Stomach smooth muscle (tissue), 2 donors: ENCODE results near the gene DDAH1.

Experiments
- H3K27ac ChIP-seq: one replicate; pipeline ENCODE4 v1.7.0; 2013; ENCODE audit warnings: mild to moderate bottlenecking, low read length, inconsistent platforms
- H3K27me3 ChIP-seq, 2 donors: one replicate each; pipeline ENCODE4 v1.7.0; 2013; ENCODE audit warnings: low read length in 2 of 2; ENCODE audit not compliant: insufficient read depth in 2 of 2, control insufficient read depth in 1 of 2
- H3K36me3 ChIP-seq, 2 donors: one replicate each; pipeline ENCODE4 v1.7.0; 2013; ENCODE audit warnings: low read length in 2 of 2; ENCODE audit not compliant: control insufficient read depth in 2 of 2, insufficient read depth in 2 of 2
- H3K4me1 ChIP-seq: one replicate; pipeline ENCODE4 v1.7.0; 2013; ENCODE audit warnings: low read length; ENCODE audit not compliant: control insufficient read depth, insufficient read depth
- H3K4me3 ChIP-seq, 2 donors: one replicate each; pipeline ENCODE4 v1.7.0; 2013; ENCODE audit warnings: low read length in 2 of 2
- H3K9ac ChIP-seq, 2 donors: one replicate each; pipeline ENCODE4 v1.7.0; 2013; ENCODE audit warnings: low read length in 2 of 2, mild to moderate bottlenecking in 1 of 2
- H3K9me3 ChIP-seq, 2 donors: one replicate each; pipeline ENCODE4 v1.7.0; 2013; ENCODE audit warnings: low read length in 2 of 2; ENCODE audit not compliant: control insufficient read depth in 2 of 2
- donor health status: healthy.
- donor health status: Pancreatic carcinoma.

Gene DDAH1

DNA sequence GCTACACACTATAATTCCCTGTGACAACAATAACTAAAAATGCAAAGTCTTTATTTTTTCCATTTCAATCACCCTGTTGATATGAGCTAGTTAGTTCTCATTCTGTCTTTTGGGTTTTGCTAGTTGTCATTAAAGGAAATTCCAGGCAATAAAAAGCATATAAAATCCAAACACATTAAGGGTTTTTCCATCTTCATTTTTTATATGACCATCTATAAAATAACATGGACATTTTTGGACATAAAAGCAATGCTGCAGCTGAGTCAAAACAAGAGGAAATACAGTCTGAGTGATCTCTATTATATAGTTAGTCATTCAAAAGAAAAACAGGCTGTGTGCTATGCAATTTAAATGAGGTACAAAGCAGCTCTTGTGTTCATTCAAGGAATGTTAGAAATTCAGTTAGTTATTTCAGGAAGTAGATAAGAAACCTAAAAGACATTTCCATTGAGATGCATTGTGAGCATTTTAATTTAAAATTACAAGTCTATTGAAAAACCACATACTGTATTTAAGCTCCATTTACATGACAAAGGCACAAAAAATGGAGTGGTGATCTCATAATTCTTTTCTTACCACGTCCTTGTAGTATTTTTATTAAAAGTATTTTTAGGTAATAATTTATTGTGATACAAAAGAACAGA lies 121.2 kb downstream of the DDAH1 start:
- Histone ChIP-seq H3K27me3 (no peaks in the 10 kb centered on the region), H3K9ac (no peak overlapping the region), H3K4me1 (no peaks in the 10 kb centered on the region), H3K9me3 (no peaks in the 10 kb centered on the region), H3K4me3 (no peak overlapping the region), H3K36me3 (no peaks in the 10 kb centered on the region), H3K27ac (no peak overlapping the region)

- Histone ChIP-seq H3K9me3 (no peaks in the 10 kb centered on the region), H3K4me1 (no peaks in the 10 kb centered on the region), H3K4me3 (no peak overlapping the region), H3K9ac (no peak overlapping the region), H3K36me3 (no peaks in the 10 kb centered on the region), H3K27ac (no peak overlapping the region), H3K27me3 (no peaks in the 10 kb centered on the region)
These were observed 121.7 kb downstream of the DDAH1 start for GRCh38 chr1:85343213-85343611.

GRCh38 chr1:85342207-85342606 lies 122.8 kb downstream of the DDAH1 start:
- Histone ChIP-seq H3K9ac (no peak overlapping the region), H3K36me3 (no peaks in the 10 kb centered on the region), H3K4me3 (no peak overlapping the region), H3K27me3 (no peaks in the 10 kb centered on the region), H3K27ac (no peak overlapping the region), H3K4me1 (no peaks in the 10 kb centered on the region), H3K9me3 (no peaks in the 10 kb centered on the region)

- H3K36me3 ChIP-seq: no peaks in the 10 kb centered on the region
- no peaks in the 10 kb centered on the region for H3K4me1 ChIP-seq
- H3K27me3 ChIP-seq: no peaks in the 10 kb centered on the region
- H3K9ac ChIP-seq: no peak overlapping the region
- H3K27ac ChIP-seq: no peak overlapping the region
- no peak overlapping the region for H3K4me3 ChIP-seq
- H3K9me3 ChIP-seq: no peaks in the 10 kb centered on the region
These were observed 124.5 kb downstream of the DDAH1 start for GRCh38 chr1:85340427-85340826.

- H3K9ac ChIP-seq: no peak overlapping the region
- no peaks in the 10 kb centered on the region for H3K4me1 ChIP-seq
- no peaks in the 10 kb centered on the region for H3K36me3 ChIP-seq
- H3K4me3 ChIP-seq: no peak overlapping the region
- no peak overlapping the region for H3K27ac ChIP-seq
- H3K27me3 ChIP-seq: no peaks in the 10 kb centered on the region
- H3K9me3 ChIP-seq: no peaks in the 10 kb centered on the region
These were observed 125.1 kb downstream of the DDAH1 start for GRCh38 chr1:85339656-85340399.

DNA sequence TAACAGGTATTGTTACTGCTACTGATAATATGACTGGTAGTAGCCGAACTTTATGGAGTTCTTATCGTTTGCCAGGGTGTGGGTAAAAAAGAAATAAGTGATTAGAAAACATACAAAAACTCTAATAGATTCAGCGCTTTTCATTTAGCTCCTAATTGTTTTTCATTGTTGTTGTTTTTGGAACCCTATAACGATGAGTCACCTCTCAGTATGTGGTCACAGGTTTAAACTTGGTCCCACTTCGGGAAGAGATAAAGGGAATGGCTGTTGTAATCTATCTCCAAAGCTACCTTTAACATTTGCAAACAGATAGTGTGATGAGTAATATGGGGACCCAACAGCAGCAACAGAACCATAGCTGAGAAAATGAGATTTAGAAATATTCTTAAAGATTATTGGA lies 125.9 kb downstream of the DDAH1 start:
- Histone ChIP-seq H3K9me3 (no peaks in the 10 kb centered on the region), H3K4me3 (no peak overlapping the region), H3K36me3 (no peaks in the 10 kb centered on the region), H3K9ac (no peak overlapping the region), H3K27ac (no peak overlapping the region), H3K4me1 (no peaks in the 10 kb centered on the region), H3K27me3 (no peaks in the 10 kb centered on the region)

GRCh38 chr1:85334962-85335361 lies 130.0 kb downstream of the DDAH1 start:
- H3K9me3 ChIP-seq: peaks cover 0 to 3% of the 10 kb centered on the region in 2 donors
- no peaks in the 10 kb centered on the region for H3K36me3 ChIP-seq
- H3K4me3 ChIP-seq: no peak overlapping the region
- no peaks in the 10 kb centered on the region for H3K27me3 ChIP-seq
- no peak overlapping the region for H3K27ac ChIP-seq
- no peak overlapping the region for H3K9ac ChIP-seq
- H3K4me1 ChIP-seq: no peaks in the 10 kb centered on the region

DNA sequence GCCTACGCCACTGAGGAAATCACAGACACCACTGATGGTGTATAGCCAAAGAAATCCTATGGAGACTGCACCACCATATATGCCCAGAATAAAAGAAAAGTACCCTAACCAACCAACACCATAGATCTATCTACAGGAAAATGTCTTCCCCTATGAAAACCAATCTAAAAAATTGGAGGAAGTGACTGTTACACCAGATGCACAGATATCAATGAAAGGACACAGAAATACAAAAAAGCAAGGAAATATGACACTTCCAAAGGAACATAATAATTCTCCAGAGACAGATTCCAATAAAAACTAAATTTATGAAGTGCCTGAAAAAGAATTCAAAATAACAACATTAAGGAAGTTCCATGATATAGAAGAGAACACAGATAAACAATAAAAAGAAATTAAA lies 131.8 kb downstream of the DDAH1 start:
- H3K27me3 ChIP-seq: no peaks in the 10 kb centered on the region
- no peak overlapping the region for H3K27ac ChIP-seq
- H3K36me3 ChIP-seq: no peaks in the 10 kb centered on the region
- peaks cover 0 to 3% of the 10 kb centered on the region in 2 donors for H3K9me3 ChIP-seq
- H3K4me3 ChIP-seq: no peak overlapping the region
- H3K9ac ChIP-seq: no peak overlapping the region
- H3K4me1 ChIP-seq: no peaks in the 10 kb centered on the region

- Histone ChIP-seq H3K4me1 (no peaks in the 10 kb centered on the region), H3K4me3 (no peak overlapping the region), H3K27ac (no peak overlapping the region), H3K9ac (no peak overlapping the region), H3K36me3 (no peaks in the 10 kb centered on the region), H3K27me3 (no peaks in the 10 kb centered on the region), H3K9me3 (peaks cover 0 to 3% of the 10 kb centered on the region in 2 donors)
These were observed 132.4 kb downstream of the DDAH1 start for GRCh38 chr1:85332575-85332974.

GRCh38 chr1:85330711-85331290 lies 134.2 kb downstream of the DDAH1 start:
- Histone ChIP-seq H3K36me3 (no peaks in the 10 kb centered on the region), H3K27ac (peak overlapping the region; percentile 20), H3K4me3 (no peak overlapping the region), H3K9me3 (peaks cover 0 to 3% of the 10 kb centered on the region in 2 donors), H3K27me3 (no peaks in the 10 kb centered on the region), H3K9ac (no peak overlapping the region), H3K4me1 (no peaks in the 10 kb centered on the region)

GRCh38 chr1:85330214-85330631 lies 134.7 kb downstream of the DDAH1 start:
- Histone ChIP-seq H3K4me3 (peak overlapping the region; percentile 14 to 16), H3K36me3 (no peaks in the 10 kb centered on the region), H3K9ac (no peak overlapping the region), H3K9me3 (peaks cover 0 to 3% of the 10 kb centered on the region in 2 donors), H3K27me3 (no peaks in the 10 kb centered on the region), H3K4me1 (no peaks in the 10 kb centered on the region), H3K27ac (peak overlapping the region; percentile 20)
